HepG2 (cell line): Measurements from ENCODE around the gene CYP26A1. TPM values are rescaled to one million over a fixed set of nuclear protein-coding genes. Genes with fewer than 3 reads are reported as not detected.

Experiments
- GPBP1L1 ChIP-seq: sonication (generic); formaldehyde crosslinking; IDR thresholded peaks from 2 replicates; pipeline ENCODE4 v1.5.0; 2020; ENCODE audit warnings: mild to moderate bottlenecking, missing genetic modification reagents
- GRHL1 ChIP-seq: sonication (generic); formaldehyde crosslinking; conservative IDR thresholded peaks from 2 replicates; pipeline ENCODE4 v1.8.0; 2022; ENCODE audit warnings: missing genetic modification reagents
- HINFP ChIP-seq: sonication (generic); formaldehyde crosslinking; IDR thresholded peaks from 2 replicates; pipeline ENCODE4 v1.4.0; 2020; ENCODE audit warnings: low read depth, mild to moderate bottlenecking, missing genetic modification reagents
- HNF4A ChIP-seq: sonication (generic); formaldehyde crosslinking; IDR thresholded peaks from 2 replicates; pipeline ENCODE4 v1.4.0; 2020; ENCODE audit warnings: missing genetic modification reagents
- LCORL ChIP-seq, 2 experiments: fragments of 450-650 bp in 1 of 2; sonication (generic) in 1 of 2; formaldehyde crosslinking in 1 of 2; IDR thresholded peaks; 2 replicates each; pipeline versions ENCODE4 v1.5.0 to v1.6.1; 2017 to 2020; ENCODE audit warnings: antibody characterized with exemption in 1 of 2, missing genetic modification reagents in 1 of 2
- NR2C2 ChIP-seq: sonication (generic); formaldehyde crosslinking; IDR thresholded peaks from 2 replicates; pipeline ENCODE4 v1.4.0; 2020; ENCODE audit warnings: missing genetic modification reagents, mild to moderate bottlenecking, moderate library complexity, borderline replicate concordance
- SOX13 ChIP-seq, 3 experiments: fragments of 450-650 bp in 1 of 3; sonication (generic) in 1 of 3; formaldehyde crosslinking in 1 of 3; IDR thresholded peaks in 2 of 3; conservative IDR thresholded peaks in 1 of 3; 2 replicates each; pipeline versions ENCODE4 v1.5.0 to v1.6.1; 2016 to 2020; ENCODE audit warnings: antibody characterized with exemption in 1 of 3, mild to moderate bottlenecking in 1 of 3, missing compliant biosample characterization in 1 of 3, missing genetic modification reagents in 1 of 3, moderate library complexity in 1 of 3
- STAG1 ChIP-seq: sonication (generic); formaldehyde crosslinking; IDR thresholded peaks from 2 replicates; pipeline ENCODE4 v1.4.0; 2020; ENCODE audit warnings: missing genetic modification reagents
- THRA ChIP-seq: sonication (generic); formaldehyde crosslinking; IDR thresholded peaks from 2 replicates; pipeline ENCODE4 v1.4.0; 2020; ENCODE audit warnings: missing genetic modification reagents, borderline replicate concordance
- TRAFD1 ChIP-seq: sonication (generic); formaldehyde crosslinking; IDR thresholded peaks from 2 replicates; pipeline ENCODE4 v1.5.1; 2020; ENCODE audit warnings: missing genetic modification reagents, mild to moderate bottlenecking, borderline replicate concordance
- ZGPAT ChIP-seq: IDR thresholded peaks from 2 replicates; pipeline ENCODE4 v1.6.1; 2016; ENCODE audit warnings: mild to moderate bottlenecking
- ZNF10 ChIP-seq: sonication (generic); formaldehyde crosslinking; IDR thresholded peaks from 2 replicates; pipeline ENCODE4 v1.4.0; 2020; ENCODE audit warnings: mild to moderate bottlenecking, low read depth, missing genetic modification reagents, borderline replicate concordance
- ZNF282 ChIP-seq: fragments of 450-650 bp; IDR thresholded peaks from 2 replicates; pipeline ENCODE4 v1.6.1; 2018; ENCODE audit not compliant: partially characterized antibody
- ZNF317 ChIP-seq: sonication (generic); formaldehyde crosslinking; IDR thresholded peaks from 2 replicates; pipeline ENCODE4 v1.5.0; 2020; ENCODE audit warnings: mild to moderate bottlenecking, missing genetic modification reagents
- ZNF333 ChIP-seq: sonication (generic); formaldehyde crosslinking; IDR thresholded peaks from 2 replicates; pipeline ENCODE4 v1.4.0; 2020; ENCODE audit warnings: mild to moderate bottlenecking, missing genetic modification reagents, borderline replicate concordance
- ZNF598 ChIP-seq: sonication (generic); formaldehyde crosslinking; IDR thresholded peaks from 2 replicates; pipeline ENCODE4 v1.5.1; 2020; ENCODE audit warnings: mild to moderate bottlenecking, missing genetic modification reagents, borderline replicate concordance
- ZNF781 ChIP-seq: sonication (generic); formaldehyde crosslinking; IDR thresholded peaks from 2 replicates; pipeline ENCODE4 v1.5.1; 2020; ENCODE audit warnings: borderline replicate concordance, mild to moderate bottlenecking, missing genetic modification reagents; ENCODE audit errors: not compliant biosample characterization
- ZNF790 ChIP-seq: sonication (generic); formaldehyde crosslinking; IDR thresholded peaks from 2 replicates; pipeline ENCODE4 v1.8.0; 2022; ENCODE audit warnings: missing genetic modification reagents, mild to moderate bottlenecking, borderline replicate concordance
- ZSCAN21 ChIP-seq: sonication (generic); formaldehyde crosslinking; IDR thresholded peaks from 2 replicates; pipeline ENCODE4 v1.8.0; 2022; ENCODE audit warnings: mild to moderate bottlenecking, missing genetic modification reagents, moderate library complexity, borderline replicate concordance
- polyA plus RNA-seq, 8 experiments: library from polyadenylated mRNA; depleted of rRNA in 3 of 8; stranded (reverse) in 7 of 8; unstranded in 1 of 8; fragments of >200 nt; fragmentation: Illumina TruSeq in 4 of 8; extraction: Trizol in 4 of 8; gene quantifications; 2 replicates each; pipeline versions ENCODE4 v1.2.1 to v1.2.3, GENCODE V29; 2011 to 2016; ENCODE audit warnings: low read depth in 4 of 8, missing spikeins in 1 of 8, mixed read lengths in 1 of 8; ENCODE audit not compliant: insufficient read depth in 1 of 8
- total RNA-seq, 5 experiments: library from RNA; depleted of rRNA; stranded (reverse); fragments of >200 nt; fragmentation: Illumina TruSeq; extraction: Trizol; gene quantifications; 2 replicates each; pipeline ENCODE4 v1.2.3, GENCODE V29; 2016; ENCODE audit warnings: low read depth in 1 of 5

Gene CYP26A1
- total and polyA plus RNA-seq, 2 of the 13 experiments (the other 11 are each of a cell fraction or from before 2014, with no cell fraction given), result 0.15 TPM; not detected in 1

GRCh38 chr10:93032809-93033137 lies 40.9 kb upstream of the CYP26A1 start (continued):
- TF ChIP-seq ZNF317 (CRISPR knock-in tag) (no peak), SOX13 (IDR thresholded peaks at IDR 0.05) (no peak), SOX13 (CRISPR knock-in tag; conservative IDR thresholded peaks at IDR 0.05 in 1 of 2, IDR thresholded peaks at IDR 0.05 in 1 of 2) (no peak), ZNF333 (CRISPR knock-in tag) (no peak), ZNF10 (CRISPR knock-in tag) (no peak), ZNF282 (no peak), STAG1 (CRISPR knock-in tag) (no peak), GPBP1L1 (CRISPR knock-in tag) (no peak), GRHL1 (CRISPR knock-in tag) (no peak), LCORL (IDR thresholded peaks at IDR 0.05) (peak; percentile 71), LCORL (CRISPR knock-in tag; IDR thresholded peaks at IDR 0.05) (peak; percentile 70), HNF4A (CRISPR knock-in tag) (peak; percentile 86), ZNF598 (CRISPR knock-in tag) (no peak), THRA (CRISPR knock-in tag) (no peak), NR2C2 (no peak), ZNF790 (CRISPR knock-in tag) (no peak), ZGPAT (CRISPR knock-in tag) (no peak), ZNF781 (no peak), HINFP (CRISPR knock-in tag) (no peak), ZSCAN21 (no peak), TRAFD1 (no peak)
